Skeletal muscle satellite cell (primary cell): ENCODE data around the gene GLUL.

ENCODE experiments used
- H3K27me3 ChIP-seq: 2 replicates; pipeline ENCODE4 v1.7.0; 2013; ENCODE audit warnings: low read length; ENCODE audit not compliant: control insufficient read depth, insufficient read depth
- H3K36me3 ChIP-seq: 2 replicates; pipeline ENCODE4 v1.7.0; 2013; ENCODE audit warnings: mild to moderate bottlenecking, control low read depth, low read length; ENCODE audit not compliant: insufficient read depth
- H3K4me1 ChIP-seq: 2 replicates; pipeline ENCODE4 v1.7.0; 2013; ENCODE audit warnings: low read length; ENCODE audit not compliant: control insufficient read depth, insufficient read depth
- H3K4me2 ChIP-seq: 2 replicates; pipeline ENCODE4 v1.7.0; 2013; ENCODE audit warnings: mild to moderate bottlenecking, low read length
- H3K4me3 ChIP-seq: 2 replicates; pipeline ENCODE4 v1.7.0; 2013; ENCODE audit warnings: low read length
- H3K9ac ChIP-seq: 2 replicates; pipeline ENCODE4 v1.7.0; 2013; ENCODE audit warnings: mild to moderate bottlenecking, low read depth, low read length, moderate library complexity
- H3K9me3 ChIP-seq: replicated peaks from 2 replicates; pipeline ENCODE4 v1.7.0; 2013; ENCODE audit warnings: mild to moderate bottlenecking, control low read depth, low read length

The GLUL gene

GRCh38 chr1:182355723-182356098 is 35.9 kb downstream of the GLUL start:
- no peaks in the 10 kb centered on the region for H3K9me3 ChIP-seq
- H3K9ac ChIP-seq: no peak overlapping the region
- peaks cover 9% of the 10 kb centered on the region for H3K27me3 ChIP-seq
- no peak overlapping the region for H3K4me2 ChIP-seq
- H3K4me1 ChIP-seq: no peaks in the 10 kb centered on the region
- no peaks in the 10 kb centered on the region for H3K36me3 ChIP-seq
- no peak overlapping the region for H3K4me3 ChIP-seq

- H3K4me3 ChIP-seq: no peak overlapping the region
- no peak overlapping the region for H3K9ac ChIP-seq
- no peaks in the 10 kb centered on the region for H3K9me3 ChIP-seq
- H3K36me3 ChIP-seq: no peaks in the 10 kb centered on the region
- no peak overlapping the region for H3K4me2 ChIP-seq
- H3K27me3 ChIP-seq: peaks cover 9% of the 10 kb centered on the region
- H3K4me1 ChIP-seq: no peaks in the 10 kb centered on the region
These were observed 39.7 kb downstream of the GLUL start for GRCh38 chr1:182351790-182352364.

- no peak overlapping the region for H3K4me3 ChIP-seq
- no peaks in the 10 kb centered on the region for H3K36me3 ChIP-seq
- H3K4me1 ChIP-seq: no peaks in the 10 kb centered on the region
- H3K9me3 ChIP-seq: no peaks in the 10 kb centered on the region
- H3K9ac ChIP-seq: no peak overlapping the region
- H3K27me3 ChIP-seq: peaks cover 9% of the 10 kb centered on the region
- H3K4me2 ChIP-seq: no peak overlapping the region
These were observed 40.8 kb downstream of the GLUL start for GRCh38 chr1:182350839-182351238.

GRCh38 chr1:182348961-182349747 is 42.4 kb downstream of the GLUL start:
- H3K9me3 ChIP-seq: no peaks in the 10 kb centered on the region

GRCh38 chr1:182347019-182347418 is 44.6 kb downstream of the GLUL start:
- no peak overlapping the region for H3K9ac ChIP-seq
- H3K4me1 ChIP-seq: no peaks in the 10 kb centered on the region
- H3K36me3 ChIP-seq: no peaks in the 10 kb centered on the region
- no peak overlapping the region for H3K4me2 ChIP-seq
- peaks cover 5% of the 10 kb centered on the region for H3K27me3 ChIP-seq
- no peaks in the 10 kb centered on the region for H3K9me3 ChIP-seq
- no peak overlapping the region for H3K4me3 ChIP-seq

More at GRCh38 chr1:182348961-182349747, 42.4 kb downstream of the GLUL start:
- Histone ChIP-seq H3K27me3 (peaks cover 7% of the 10 kb centered on the region), H3K36me3 (no peaks in the 10 kb centered on the region), H3K4me3 (no peak overlapping the region), H3K9ac (no peak overlapping the region), H3K4me2 (no peak overlapping the region), H3K4me1 (no peaks in the 10 kb centered on the region)

GRCh38 chr1:182340233-182341058 is 51.1 kb downstream of the GLUL start:
- no peaks in the 10 kb centered on the region for H3K9me3 ChIP-seq
- H3K4me3 ChIP-seq: no peak overlapping the region
- H3K4me2 ChIP-seq: no peak overlapping the region
- no peak overlapping the region for H3K9ac ChIP-seq
- peaks cover 4% of the 10 kb centered on the region for H3K4me1 ChIP-seq
- H3K27me3 ChIP-seq: no peaks in the 10 kb centered on the region
- H3K36me3 ChIP-seq: no peaks in the 10 kb centered on the region

GRCh38 chr1:182339684-182340083 is 51.9 kb downstream of the GLUL start:
- H3K27me3 ChIP-seq: no peaks in the 10 kb centered on the region
- H3K4me1 ChIP-seq: peaks cover 4% of the 10 kb centered on the region
- no peaks in the 10 kb centered on the region for H3K36me3 ChIP-seq
- H3K9me3 ChIP-seq: no peaks in the 10 kb centered on the region
- H3K9ac ChIP-seq: no peak overlapping the region
- H3K4me2 ChIP-seq: no peak overlapping the region
- H3K4me3 ChIP-seq: no peak overlapping the region

- Histone ChIP-seq H3K27me3 (no peaks in the 10 kb centered on the region), H3K36me3 (no peaks in the 10 kb centered on the region), H3K4me1 (peaks cover 4% of the 10 kb centered on the region), H3K9me3 (no peaks in the 10 kb centered on the region), H3K9ac (no peak overlapping the region), H3K4me3 (no peak overlapping the region), H3K4me2 (no peak overlapping the region)
These were observed 52.7 kb downstream of the GLUL start for GRCh38 chr1:182338806-182339370.

- no peak overlapping the region for H3K9ac ChIP-seq
- no peak overlapping the region for H3K4me2 ChIP-seq
- no peak overlapping the region for H3K4me3 ChIP-seq
- H3K27me3 ChIP-seq: no peaks in the 10 kb centered on the region
- peaks cover 4% of the 10 kb centered on the region for H3K4me1 ChIP-seq
- no peaks in the 10 kb centered on the region for H3K36me3 ChIP-seq
- H3K9me3 ChIP-seq: no peaks in the 10 kb centered on the region
These were observed 53.6 kb downstream of the GLUL start for GRCh38 chr1:182337736-182338571.

- H3K27me3 ChIP-seq: no peaks in the 10 kb centered on the region
- no peaks in the 10 kb centered on the region for H3K36me3 ChIP-seq
These were observed 55.6 kb downstream of the GLUL start for GRCh38 chr1:182335771-182336566.

More at GRCh38 chr1:182335771-182336566, 55.6 kb downstream of the GLUL start:
- no peak overlapping the region for H3K4me2 ChIP-seq
- no peak overlapping the region for H3K4me3 ChIP-seq
- no peak overlapping the region for H3K9ac ChIP-seq
- H3K9me3 ChIP-seq: no peaks in the 10 kb centered on the region
- peaks cover 4% of the 10 kb centered on the region for H3K4me1 ChIP-seq
